ENCODE measurements around the gene MEOX2.

DNA sequence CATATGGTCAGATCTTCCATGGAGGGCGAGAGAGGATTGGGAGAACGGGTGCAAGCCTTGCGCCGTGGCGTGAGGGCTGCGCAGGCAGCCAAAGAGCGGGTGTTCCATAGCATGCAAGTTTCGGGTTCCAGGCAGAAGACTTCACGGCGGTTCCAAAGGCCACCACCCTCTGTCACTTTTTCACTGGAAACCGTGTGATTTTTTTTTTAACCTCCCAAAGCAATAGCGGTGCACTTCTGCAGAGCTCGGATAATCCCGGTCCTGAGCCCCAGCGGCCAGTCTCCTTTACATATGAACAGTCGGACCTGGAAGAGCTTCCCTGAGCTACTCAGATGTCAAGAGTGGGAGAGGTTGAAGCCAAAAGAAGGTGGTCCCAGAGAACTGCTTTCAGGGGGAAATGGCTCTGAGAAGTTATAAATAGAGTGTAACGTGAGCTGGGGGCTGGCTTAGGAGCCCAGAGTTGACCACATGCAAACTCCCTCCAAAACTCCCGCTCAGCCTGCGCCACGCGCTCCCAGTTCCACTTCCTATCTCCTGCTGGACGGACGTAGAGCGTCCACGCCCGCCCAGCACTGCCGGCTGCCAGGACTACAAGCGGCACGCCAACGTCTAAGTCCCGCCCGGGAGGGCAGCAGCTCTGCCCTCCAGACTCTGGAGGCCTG is at the start of gene MEOX2:
- TF ChIP-seq EZH2phosphoT487 (IDR thresholded peaks at IDR 0.05; ENCODE audit: borderline replicate concordance, low read depth), result no peak
- no peak for TF ChIP-seq EP300 (IDR thresholded peaks at IDR 0.05; ENCODE audit: borderline replicate concordance in 1 of 2, low read depth in 1 of 2, low read length in 1 of 2)

Data from SK-N-SH (cell line).